Psoas muscle (tissue), 8 donors: ENCODE data around the gene STUM. TPM values are rescaled to one million over a fixed set of nuclear protein-coding genes. Genes with fewer than 3 reads are reported as not detected.

Experiments used
- ATAC-seq, 4 donors: fragments of 200-7000 bp; cut with Tn5 transposase; one replicate each; pipeline ENCODE4 v1.9.1; 2020; ENCODE audit warnings: moderate library complexity in 3 of 4, mild to moderate bottlenecking in 2 of 4
- DNase-seq, 2 donors: peaks; one replicate each; pipeline ENCODE4 v3.0.0-alpha.2; 2020
- H3K27ac ChIP-seq: fragments of 200-600 bp; one replicate; pipeline ENCODE4 v1.8.0; 2022
- H3K27me3 ChIP-seq, 3 donors: fragments of 200-600 bp in 1 of 3; one replicate each; pipeline versions ENCODE4 v1.6.1 to v1.8.0; 2013 to 2022; ENCODE audit warnings: low read length in 2 of 3, mild to moderate bottlenecking in 2 of 3, moderate library complexity in 1 of 3; ENCODE audit not compliant: insufficient read depth in 3 of 3
- H3K36me3 ChIP-seq, 2 donors: fragments of 200-600 bp in 1 of 2; one replicate each; pipeline versions ENCODE4 v1.6.1 to v1.8.0; 2013 to 2022; ENCODE audit warnings: low read depth in 1 of 2, mild to moderate bottlenecking in 1 of 2, moderate library complexity in 1 of 2; ENCODE audit not compliant: insufficient read depth in 1 of 2
- H3K4me1 ChIP-seq: fragments of 200-600 bp; one replicate; pipeline ENCODE4 v1.8.0; 2022
- H3K4me3 ChIP-seq: fragments of 200-600 bp; one replicate; pipeline ENCODE4 v1.8.0; 2022; ENCODE audit warnings: mild to moderate bottlenecking
- H3K9me3 ChIP-seq: fragments of 200-600 bp; one replicate; pipeline ENCODE4 v1.8.0; 2022
- WGBS, 3 donors: extraction: QIAGEN DNeasy Blood & Tissue Kit; methylation state at CpG; one replicate each; pipeline versions ENCODE4 v1.1.6 to v1.1.7; 2013; 5-methylcytosine and 5-hydroxymethylcytosine counted together
- intact Hi-C, 2 donors: fragments of 100-400 bp; cut with DNase I; formaldehyde crosslinking; loops; one replicate each; pipeline versions ENCODE4 v1.11.0 to v1.14.2; 2022
- polyA plus RNA-seq, 3 donors: library from polyadenylated mRNA; stranded (reverse); fragments of 200-250 nt; gene quantifications; one replicate each; pipeline ENCODE4 v1.2.3, GENCODE V29; 2013
- total RNA-seq, 4 donors: library from RNA; stranded (reverse); fragmentation: NEBNext Ultra II Directional in 2 of 4; extraction: Animal tissue kit (Norgen Biotek cat#: 25700) in 2 of 4; gene quantifications; one replicate each; pipeline versions ENCODE4 v1.2.1 to v1.2.4, GENCODE V29; 2021 to 2023
- TF ChIP-seq, protein P1 (sequence below): fragments of 200-600 bp; IDR thresholded peaks from one replicate; pipeline ENCODE4 v1.8.0; 2022; ENCODE audit warnings: antibody characterized with exemption
- donor health status: healthy with polysubstance abuse.
- donor health status: DM: no; HTN: no; CAD: no; lungs with moderate emphysema.
- donor health status: Bipolar disorder and iron deficiency.
- donor health status: healthy.
- donor health status: DM: yes; HTN: yes; CAD: no.
- donor health status: DM: no; HTN: no; CAD: no.
- donor health status: DM: no; HTN: no; CAD: no.
- donor health status: DM: yes; HTN: yes; CAD: no.

Gene STUM
- total and polyA plus RNA-seq, 7 donors: 0.34 to 1.5 (median 0.96) TPM

GRCh38 chr1:226519716-226520598, 28.6 kb upstream of the STUM start:
- intact Hi-C loops: no loop called here
- 46 to 59% (median 47%) methylated on average over 13 of the region's 13 CpGs for WGBS, 3 donors
- TF ChIP-seq, protein P1, sequence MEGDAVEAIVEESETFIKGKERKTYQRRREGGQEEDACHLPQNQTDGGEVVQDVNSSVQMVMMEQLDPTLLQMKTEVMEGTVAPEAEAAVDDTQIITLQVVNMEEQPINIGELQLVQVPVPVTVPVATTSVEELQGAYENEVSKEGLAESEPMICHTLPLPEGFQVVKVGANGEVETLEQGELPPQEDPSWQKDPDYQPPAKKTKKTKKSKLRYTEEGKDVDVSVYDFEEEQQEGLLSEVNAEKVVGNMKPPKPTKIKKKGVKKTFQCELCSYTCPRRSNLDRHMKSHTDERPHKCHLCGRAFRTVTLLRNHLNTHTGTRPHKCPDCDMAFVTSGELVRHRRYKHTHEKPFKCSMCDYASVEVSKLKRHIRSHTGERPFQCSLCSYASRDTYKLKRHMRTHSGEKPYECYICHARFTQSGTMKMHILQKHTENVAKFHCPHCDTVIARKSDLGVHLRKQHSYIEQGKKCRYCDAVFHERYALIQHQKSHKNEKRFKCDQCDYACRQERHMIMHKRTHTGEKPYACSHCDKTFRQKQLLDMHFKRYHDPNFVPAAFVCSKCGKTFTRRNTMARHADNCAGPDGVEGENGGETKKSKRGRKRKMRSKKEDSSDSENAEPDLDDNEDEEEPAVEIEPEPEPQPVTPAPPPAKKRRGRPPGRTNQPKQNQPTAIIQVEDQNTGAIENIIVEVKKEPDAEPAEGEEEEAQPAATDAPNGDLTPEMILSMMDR: peak; percentile 11
- Histone ChIP-seq H3K4me3 (no peak overlapping the region), H3K27me3 (no peaks in the 10 kb centered on the region), H3K36me3 (no peaks in the 10 kb centered on the region), H3K4me1 (no peaks in the 10 kb centered on the region), H3K9me3 (peaks cover 4% of the 10 kb centered on the region), H3K27ac (no peak overlapping the region)
- ATAC-seq (peak in 3 of 4 donors; percentile 68 to 71 (median 69)), DNase-seq (no peak)

GRCh38 chr1:226520640-226521355, 27.8 kb upstream of the STUM start:
- Histone ChIP-seq H3K4me1 (no peaks in the 10 kb centered on the region), H3K9me3 (peaks cover 4% of the 10 kb centered on the region), H3K36me3 (no peaks in the 10 kb centered on the region), H3K27ac (no peak overlapping the region), H3K4me3 (no peak overlapping the region), H3K27me3 (no peaks in the 10 kb centered on the region)
- TF ChIP-seq, protein P1: no peak
- DNase-seq (no peak), ATAC-seq (peak in 2 of 4 donors; percentile 54 to 77)
- 78 to 82% (median 80%) methylated on average over 9 of the region's 9 CpGs for WGBS, 3 donors
- intact Hi-C loops: no loop called here

DNA sequence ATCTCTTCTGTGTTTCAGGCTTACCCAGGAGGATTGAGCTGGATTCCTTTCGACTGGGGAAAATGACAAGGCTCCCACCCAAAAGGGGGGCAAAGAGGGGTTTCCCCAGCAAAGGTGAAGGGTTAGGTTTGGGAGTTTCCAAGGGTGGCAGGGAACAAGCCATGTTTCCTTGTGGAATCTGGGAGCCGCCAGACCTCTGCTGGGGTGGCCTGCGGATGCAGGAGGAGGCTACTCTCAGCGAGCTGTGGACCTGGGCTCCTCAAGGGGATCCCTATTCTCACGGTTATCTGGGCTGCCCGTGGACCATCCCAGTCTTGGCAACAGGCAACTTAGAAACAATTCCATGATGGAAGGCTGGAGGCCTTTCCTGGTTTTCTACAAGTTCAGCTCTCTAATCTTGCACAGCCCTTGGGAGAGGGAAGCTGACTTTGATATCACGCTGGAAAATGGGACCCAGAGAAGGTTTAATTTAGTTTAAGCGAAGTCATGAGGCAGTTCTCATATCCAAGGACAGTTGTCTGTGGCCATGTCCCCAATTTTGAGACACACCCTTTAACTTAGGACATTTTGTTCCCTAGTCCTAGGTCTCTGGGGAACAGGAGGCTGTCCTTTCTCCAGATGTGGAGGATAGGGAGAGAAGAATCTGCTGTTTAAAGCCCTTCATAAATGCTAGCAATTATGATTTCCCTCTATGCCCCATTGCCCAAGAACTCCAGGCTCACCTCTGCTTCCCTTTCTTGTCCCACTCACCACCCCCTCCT, 24.7 kb upstream of the STUM start:
- H3K27me3 ChIP-seq: no peaks in the 10 kb centered on the region
- ATAC-seq (no peak), DNase-seq (no peak)
- peaks cover under 1% of the 10 kb centered on the region for H3K4me1 ChIP-seq
- H3K4me3 ChIP-seq: no peak overlapping the region
- H3K9me3 ChIP-seq: peaks cover 4% of the 10 kb centered on the region
- WGBS, 3 donors: 78 to 83% (median 80%) methylated on average over 8 of the region's 8 CpGs
- intact Hi-C loops: no loop called here
- no peak overlapping the region for H3K27ac ChIP-seq
- no peaks in the 10 kb centered on the region for H3K36me3 ChIP-seq
- TF ChIP-seq, protein P1: no peak

GRCh38 chr1:226524547-226524946, 24.0 kb upstream of the STUM start:
- TF ChIP-seq, protein P1: no peak
- no peak overlapping the region for H3K27ac ChIP-seq
- no peaks in the 10 kb centered on the region for H3K27me3 ChIP-seq
- ATAC-seq: no peak
- no peaks in the 10 kb centered on the region for H3K36me3 ChIP-seq
- intact Hi-C loops: no loop called here
- DNase-seq: no peak
- no peak overlapping the region for H3K4me3 ChIP-seq
- H3K9me3 ChIP-seq: peaks cover 4% of the 10 kb centered on the region
- peaks cover 8% of the 10 kb centered on the region for H3K4me1 ChIP-seq
